GM12873 (cell line): ENCODE results near the gene PDIA4.

Experiments used
- TF ChIP-seq, protein P1 (sequence below): IDR thresholded peaks from 2 replicates; pipeline ENCODE4 v1.5.1; 2012; ENCODE audit warnings: low read depth, mild to moderate bottlenecking, moderate library complexity, low read length, control low read depth; ENCODE audit not compliant: insufficient read depth; ENCODE audit errors: missing control alignments

The PDIA4 gene

GRCh38 chr7:148959726-148960125 lies 68.6 kb downstream of the PDIA4 start:
- TF ChIP-seq, protein P1, sequence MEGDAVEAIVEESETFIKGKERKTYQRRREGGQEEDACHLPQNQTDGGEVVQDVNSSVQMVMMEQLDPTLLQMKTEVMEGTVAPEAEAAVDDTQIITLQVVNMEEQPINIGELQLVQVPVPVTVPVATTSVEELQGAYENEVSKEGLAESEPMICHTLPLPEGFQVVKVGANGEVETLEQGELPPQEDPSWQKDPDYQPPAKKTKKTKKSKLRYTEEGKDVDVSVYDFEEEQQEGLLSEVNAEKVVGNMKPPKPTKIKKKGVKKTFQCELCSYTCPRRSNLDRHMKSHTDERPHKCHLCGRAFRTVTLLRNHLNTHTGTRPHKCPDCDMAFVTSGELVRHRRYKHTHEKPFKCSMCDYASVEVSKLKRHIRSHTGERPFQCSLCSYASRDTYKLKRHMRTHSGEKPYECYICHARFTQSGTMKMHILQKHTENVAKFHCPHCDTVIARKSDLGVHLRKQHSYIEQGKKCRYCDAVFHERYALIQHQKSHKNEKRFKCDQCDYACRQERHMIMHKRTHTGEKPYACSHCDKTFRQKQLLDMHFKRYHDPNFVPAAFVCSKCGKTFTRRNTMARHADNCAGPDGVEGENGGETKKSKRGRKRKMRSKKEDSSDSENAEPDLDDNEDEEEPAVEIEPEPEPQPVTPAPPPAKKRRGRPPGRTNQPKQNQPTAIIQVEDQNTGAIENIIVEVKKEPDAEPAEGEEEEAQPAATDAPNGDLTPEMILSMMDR: no peak

GRCh38 chr7:148958061-148958460 lies 70.2 kb downstream of the PDIA4 start:
- TF ChIP-seq, protein P1: no peak

DNA sequence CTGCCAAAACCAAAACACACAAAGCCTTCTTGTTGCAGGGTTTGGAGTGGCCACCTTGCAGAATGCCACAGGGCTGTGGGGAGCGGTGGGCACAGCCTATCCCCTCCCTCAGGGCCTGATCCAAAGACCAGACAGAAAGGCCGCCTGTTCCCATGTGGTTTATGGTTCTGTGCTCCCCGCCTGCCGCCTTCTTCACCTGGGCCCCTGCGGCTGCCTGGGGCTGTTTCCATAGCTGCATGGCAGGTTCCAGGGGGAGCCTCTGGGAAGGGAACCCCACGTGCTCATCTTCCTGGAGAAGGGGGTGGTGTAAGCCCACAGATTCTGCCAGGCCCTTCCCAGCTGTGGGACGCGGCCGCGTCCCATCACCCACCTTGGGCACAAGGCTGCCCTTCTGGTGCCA lies 73.5 kb downstream of the PDIA4 start:
- TF ChIP-seq, protein P1: no peak

DNA sequence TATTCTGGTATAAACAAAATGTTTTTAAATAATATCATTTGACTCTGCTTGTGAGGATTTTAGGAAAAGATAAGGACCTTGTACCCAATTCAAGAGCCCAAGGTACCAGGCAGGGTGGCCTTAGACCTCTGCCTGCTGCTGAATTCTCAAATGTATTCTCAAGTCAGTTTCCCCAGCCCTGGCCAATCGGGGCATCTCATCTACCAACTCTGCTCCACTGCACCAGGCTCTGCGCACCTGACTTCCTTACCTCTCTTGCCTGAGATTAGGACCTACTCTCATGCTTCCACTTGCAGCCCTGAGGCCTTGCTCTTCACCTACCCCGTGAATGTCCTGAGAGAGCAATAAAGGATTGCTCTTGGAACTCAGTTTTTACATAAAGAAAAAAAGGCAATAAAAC lies 74.6 kb downstream of the PDIA4 start:
- TF ChIP-seq, protein P1: no peak
